ENCODE results near the gene GSDMA. TPM values are rescaled to one million over a fixed set of nuclear protein-coding genes. Genes with fewer than 3 reads are reported as not detected.

Gene GSDMA
- total RNA-seq, 4 donors from 2014 or later = not detected

DNA sequence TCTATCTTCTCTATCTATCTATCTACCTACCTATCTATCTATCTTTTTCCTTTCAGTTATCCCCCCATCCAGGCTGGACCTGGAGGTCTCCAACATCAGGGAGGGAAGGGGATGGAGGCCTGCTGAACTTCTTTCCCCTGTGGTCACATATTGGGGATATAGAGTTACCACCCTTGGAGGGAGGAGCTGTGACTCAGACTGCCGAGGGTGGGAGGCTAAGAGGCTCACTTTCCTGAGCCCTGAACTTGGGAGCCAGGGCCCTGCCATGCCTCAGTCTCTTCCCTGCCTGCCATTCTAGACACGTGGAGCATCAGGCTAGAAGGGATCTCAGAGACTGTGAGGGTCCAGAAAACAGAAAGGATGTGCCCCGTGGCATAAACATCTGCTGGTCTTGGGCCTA lies 26.9 kb upstream of the GSDMA start:
- TF ChIP-seq, protein P1, sequence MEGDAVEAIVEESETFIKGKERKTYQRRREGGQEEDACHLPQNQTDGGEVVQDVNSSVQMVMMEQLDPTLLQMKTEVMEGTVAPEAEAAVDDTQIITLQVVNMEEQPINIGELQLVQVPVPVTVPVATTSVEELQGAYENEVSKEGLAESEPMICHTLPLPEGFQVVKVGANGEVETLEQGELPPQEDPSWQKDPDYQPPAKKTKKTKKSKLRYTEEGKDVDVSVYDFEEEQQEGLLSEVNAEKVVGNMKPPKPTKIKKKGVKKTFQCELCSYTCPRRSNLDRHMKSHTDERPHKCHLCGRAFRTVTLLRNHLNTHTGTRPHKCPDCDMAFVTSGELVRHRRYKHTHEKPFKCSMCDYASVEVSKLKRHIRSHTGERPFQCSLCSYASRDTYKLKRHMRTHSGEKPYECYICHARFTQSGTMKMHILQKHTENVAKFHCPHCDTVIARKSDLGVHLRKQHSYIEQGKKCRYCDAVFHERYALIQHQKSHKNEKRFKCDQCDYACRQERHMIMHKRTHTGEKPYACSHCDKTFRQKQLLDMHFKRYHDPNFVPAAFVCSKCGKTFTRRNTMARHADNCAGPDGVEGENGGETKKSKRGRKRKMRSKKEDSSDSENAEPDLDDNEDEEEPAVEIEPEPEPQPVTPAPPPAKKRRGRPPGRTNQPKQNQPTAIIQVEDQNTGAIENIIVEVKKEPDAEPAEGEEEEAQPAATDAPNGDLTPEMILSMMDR (IDR thresholded peaks at IDR 0.05) = no peak
- no peak for TF ChIP-seq POLR2A (IDR thresholded peaks at IDR 0.05)
- no peaks in the 10 kb centered on the region for H3K36me3 ChIP-seq
- DNase-seq = no peak
- H3K9me3 ChIP-seq = no peaks in the 10 kb centered on the region
- no peak overlapping the region for H3K4me3 ChIP-seq (replicated peaks in 1 of 3)
- H3K4me1 ChIP-seq = no peaks in the 10 kb centered on the region
- intact Hi-C loops (cut with DNase I) = no loop called here
- H3K27ac ChIP-seq = no peak overlapping the region
- no peaks in the 10 kb centered on the region for H3K27me3 ChIP-seq
- 65 to 82% methylated on average over 2 to 3 of the region's 3 CpGs for WGBS, 2 donors

DNA sequence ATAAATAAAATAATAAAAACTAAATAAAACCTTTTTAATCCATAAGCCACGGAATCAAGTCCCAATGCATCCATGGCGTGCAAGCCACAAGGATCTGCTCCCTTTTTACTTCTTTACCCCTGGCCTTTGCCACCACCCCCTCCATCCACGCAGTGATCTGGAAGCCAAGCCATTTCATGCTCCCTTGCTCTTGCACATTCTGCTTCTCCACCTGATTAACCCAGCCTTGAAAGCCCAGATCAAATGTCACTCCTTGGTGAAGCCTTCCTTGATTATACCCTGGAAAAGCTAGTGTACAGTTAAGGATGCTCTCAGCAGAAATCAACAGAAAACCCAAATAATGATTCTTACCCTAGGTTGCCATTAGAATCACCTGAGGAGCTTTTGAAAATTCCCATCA lies 25.4 kb upstream of the GSDMA start:
- Histone ChIP-seq H3K36me3 (no peaks in the 10 kb centered on the region), H3K27ac (no peak overlapping the region), H3K4me3 (replicated peaks in 1 of 3) (no peak overlapping the region), H3K9me3 (no peaks in the 10 kb centered on the region), H3K4me1 (no peaks in the 10 kb centered on the region), H3K27me3 (no peaks in the 10 kb centered on the region)
- 85 to 89% methylated on average over 3 of the region's 3 CpGs for WGBS, 2 donors
- TF ChIP-seq, protein P1 (IDR thresholded peaks at IDR 0.05) = no peak
- TF ChIP-seq POLR2A (IDR thresholded peaks at IDR 0.05) = no peak
- DNase-seq = no peak
- intact Hi-C loops (cut with DNase I) = no loop called here

DNA sequence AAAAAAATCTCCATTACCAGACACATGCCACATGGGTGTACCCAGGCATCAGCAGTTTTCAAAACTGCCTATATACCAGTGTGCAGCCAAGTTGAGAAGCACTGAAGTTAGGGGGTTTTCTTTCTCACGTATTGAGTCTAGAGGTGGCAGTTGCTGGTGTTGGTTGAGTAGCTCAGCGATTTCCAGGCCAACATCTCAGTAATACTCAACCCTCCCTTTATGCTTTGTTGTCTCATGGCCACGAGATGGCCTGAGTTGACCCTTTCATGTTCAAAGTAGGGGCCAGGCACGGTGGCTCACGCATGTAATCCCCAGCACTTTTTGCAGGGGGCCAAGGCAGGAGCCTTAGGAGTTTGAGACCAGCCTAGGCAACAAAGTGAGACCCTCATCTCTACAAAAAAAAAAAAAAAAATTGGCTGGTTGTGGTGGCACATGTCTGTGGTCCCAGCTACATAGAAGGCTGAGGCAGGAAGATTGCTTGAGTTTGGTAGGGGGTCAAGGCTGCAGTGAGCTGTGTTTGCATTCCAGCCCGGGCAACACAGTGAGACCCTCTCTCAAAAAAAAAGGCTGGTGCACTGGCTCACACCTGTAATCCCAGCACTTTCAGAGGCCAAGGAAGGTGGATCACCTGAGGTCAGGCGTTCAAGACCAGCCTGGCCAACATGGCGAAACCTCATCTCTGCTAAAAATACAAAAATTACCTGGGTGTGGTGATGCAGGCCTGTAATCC lies 24.5 kb upstream of the GSDMA start:
- DNase-seq = no peak
- intact Hi-C loops (cut with DNase I) = no loop called here
- H3K36me3 ChIP-seq = no peaks in the 10 kb centered on the region
- 64 to 65% methylated on average over 8 of the region's 8 CpGs for WGBS, 2 donors
- no peaks in the 10 kb centered on the region for H3K9me3 ChIP-seq
- H3K27me3 ChIP-seq = no peaks in the 10 kb centered on the region
- no peaks in the 10 kb centered on the region for H3K4me1 ChIP-seq
- H3K27ac ChIP-seq = no peak overlapping the region
- no peak for TF ChIP-seq POLR2A (IDR thresholded peaks at IDR 0.05)
- TF ChIP-seq, protein P1 (IDR thresholded peaks at IDR 0.05) = no peak
- no peak overlapping the region for H3K4me3 ChIP-seq (replicated peaks in 1 of 3)

DNA sequence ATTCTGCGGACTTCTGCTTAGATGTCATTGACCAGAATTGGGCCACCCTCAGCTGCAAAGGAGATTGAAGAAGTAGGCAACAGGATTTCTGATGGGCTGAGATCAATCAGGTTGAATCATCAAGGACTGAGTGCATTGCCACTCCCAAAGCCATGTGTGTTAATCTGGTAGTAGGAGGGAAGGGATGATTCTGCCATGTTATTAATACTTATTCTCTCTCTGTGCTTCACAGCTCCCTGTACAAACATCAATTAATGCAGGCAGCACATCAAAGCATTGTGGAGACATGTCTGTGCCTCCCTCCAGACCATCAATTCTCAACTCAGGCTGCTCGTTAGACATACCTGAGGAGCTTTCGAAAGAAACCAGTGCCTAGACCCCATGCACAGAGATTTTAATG lies 23.7 kb upstream of the GSDMA start:
- Histone ChIP-seq H3K4me3 (replicated peaks in 1 of 3) (no peak overlapping the region), H3K4me1 (no peaks in the 10 kb centered on the region), H3K27me3 (no peaks in the 10 kb centered on the region), H3K9me3 (no peaks in the 10 kb centered on the region), H3K27ac (no peak overlapping the region), H3K36me3 (no peaks in the 10 kb centered on the region)
- TF ChIP-seq POLR2A (IDR thresholded peaks at IDR 0.05) = no peak
- TF ChIP-seq, protein P1 (IDR thresholded peaks at IDR 0.05) = no peak
- WGBS, 2 donors = 83 to 95% methylated on average over 3 of the region's 3 CpGs
- intact Hi-C loops (cut with DNase I) = no loop called here
- DNase-seq = no peak

DNA sequence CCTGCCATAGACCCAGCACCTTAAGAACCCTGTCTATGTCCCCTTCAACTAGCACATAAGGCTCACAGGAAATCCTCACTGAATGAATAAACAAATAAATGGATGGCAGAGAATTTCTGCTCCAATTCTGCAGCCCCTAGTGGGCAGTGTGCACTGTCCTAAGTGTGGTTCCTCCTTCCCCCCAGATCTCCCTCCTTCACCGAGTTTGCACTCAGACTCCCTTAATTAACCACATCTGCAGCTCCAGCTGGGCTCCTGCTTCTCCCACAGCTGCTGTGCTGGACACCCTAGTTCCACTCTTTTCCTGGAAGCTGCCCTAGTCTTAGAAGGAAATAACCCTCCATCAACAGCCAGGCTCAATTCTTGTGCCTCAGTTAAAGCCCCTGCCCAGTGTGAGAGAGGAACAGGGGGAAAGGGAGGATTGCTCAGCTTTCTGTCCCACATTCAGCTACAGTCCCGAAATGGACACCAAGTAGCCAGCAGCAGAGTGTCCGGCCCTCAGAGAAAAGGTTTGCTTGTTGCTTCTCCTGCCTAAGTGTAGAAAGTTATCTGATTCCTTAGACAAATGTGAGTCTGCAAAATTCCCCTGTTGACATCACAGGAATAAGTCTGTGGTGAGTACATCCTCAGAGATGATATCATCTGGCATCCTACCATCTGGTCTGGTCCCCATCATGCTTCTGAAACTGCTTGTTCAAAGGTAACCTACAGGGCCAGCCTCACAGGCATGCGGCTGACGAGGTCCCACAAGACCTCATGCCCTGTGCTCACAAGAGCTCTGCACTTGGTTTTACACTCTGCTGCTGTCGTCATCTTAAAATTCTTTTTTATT lies 23.0 kb upstream of the GSDMA start:
- H3K4me3 ChIP-seq (replicated peaks in 1 of 3) = no peak overlapping the region
- H3K27me3 ChIP-seq = no peaks in the 10 kb centered on the region
- intact Hi-C loops (cut with DNase I) = no loop called here
- no peak overlapping the region for H3K27ac ChIP-seq
- DNase-seq = no peak
- no peaks in the 10 kb centered on the region for H3K9me3 ChIP-seq
- no peaks in the 10 kb centered on the region for H3K4me1 ChIP-seq
- H3K36me3 ChIP-seq = no peaks in the 10 kb centered on the region
- TF ChIP-seq, protein P1 (IDR thresholded peaks at IDR 0.05) = no peak
- no peak for TF ChIP-seq POLR2A (IDR thresholded peaks at IDR 0.05)
- WGBS, 2 donors = 59 to 62% methylated on average over 6 of the region's 6 CpGs
